Tibial nerve (tissue), 4 donors: ENCODE measurements around the gene GDF10.

Experiments used
- EP300 ChIP-seq, 2 donors: sonication (generic); formaldehyde crosslinking; IDR thresholded peaks; one replicate each; pipeline ENCODE4 v1.6.1; 2017; ENCODE audit warnings: antibody characterized with exemption in 2 of 2, mild to moderate bottlenecking in 1 of 2
- POLR2A ChIP-seq, 2 donors: fragments of 450-650 bp; IDR thresholded peaks; one replicate each; pipeline ENCODE4 v1.6.1; 2017; ENCODE audit warnings: antibody characterized with exemption in 2 of 2, mild to moderate bottlenecking in 2 of 2, moderate library complexity in 2 of 2
- TF ChIP-seq, protein P1 (sequence below), 5 experiments: fragments of 200-600 bp in 3 of 5; fragments of 450-650 bp in 2 of 5; sonication (generic) in 3 of 5; IDR thresholded peaks; one replicate each; pipeline ENCODE4 v1.5.1; 2016 to 2019; ENCODE audit warnings: antibody characterized with exemption in 5 of 5, mild to moderate bottlenecking in 3 of 5, moderate library complexity in 2 of 5

DNA sequence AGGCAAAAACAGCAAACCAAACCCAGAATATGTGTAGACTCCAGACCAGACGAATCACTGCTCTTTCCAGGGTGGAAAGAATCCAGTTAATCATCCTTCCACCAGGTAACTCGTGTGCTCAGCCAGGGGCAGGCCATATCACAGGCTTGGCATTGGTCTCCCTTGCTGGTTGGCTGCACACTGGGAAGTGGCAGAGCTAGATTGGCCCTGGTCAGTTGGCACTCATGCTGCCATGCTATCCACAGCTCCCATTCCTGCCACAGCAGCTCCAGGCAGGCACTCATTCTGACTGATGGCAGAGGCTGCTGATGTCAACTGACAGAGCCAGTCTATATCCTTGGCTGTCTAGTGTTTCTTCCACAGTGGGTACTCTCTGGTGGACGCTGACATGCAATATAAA is 9.7 kb upstream of the GDF10 start:
- TF ChIP-seq POLR2A (IDR thresholded peaks at IDR 0.05) = no peak
- no peak for TF ChIP-seq EP300 (IDR thresholded peaks at IDR 0.05)
- TF ChIP-seq, protein P1, sequence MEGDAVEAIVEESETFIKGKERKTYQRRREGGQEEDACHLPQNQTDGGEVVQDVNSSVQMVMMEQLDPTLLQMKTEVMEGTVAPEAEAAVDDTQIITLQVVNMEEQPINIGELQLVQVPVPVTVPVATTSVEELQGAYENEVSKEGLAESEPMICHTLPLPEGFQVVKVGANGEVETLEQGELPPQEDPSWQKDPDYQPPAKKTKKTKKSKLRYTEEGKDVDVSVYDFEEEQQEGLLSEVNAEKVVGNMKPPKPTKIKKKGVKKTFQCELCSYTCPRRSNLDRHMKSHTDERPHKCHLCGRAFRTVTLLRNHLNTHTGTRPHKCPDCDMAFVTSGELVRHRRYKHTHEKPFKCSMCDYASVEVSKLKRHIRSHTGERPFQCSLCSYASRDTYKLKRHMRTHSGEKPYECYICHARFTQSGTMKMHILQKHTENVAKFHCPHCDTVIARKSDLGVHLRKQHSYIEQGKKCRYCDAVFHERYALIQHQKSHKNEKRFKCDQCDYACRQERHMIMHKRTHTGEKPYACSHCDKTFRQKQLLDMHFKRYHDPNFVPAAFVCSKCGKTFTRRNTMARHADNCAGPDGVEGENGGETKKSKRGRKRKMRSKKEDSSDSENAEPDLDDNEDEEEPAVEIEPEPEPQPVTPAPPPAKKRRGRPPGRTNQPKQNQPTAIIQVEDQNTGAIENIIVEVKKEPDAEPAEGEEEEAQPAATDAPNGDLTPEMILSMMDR (IDR thresholded peaks at IDR 0.05) = no peak
